ENCODE data around the gene GPC5. TPM values are rescaled to one million over a fixed set of nuclear protein-coding genes. Genes with fewer than 3 reads are reported as not detected.

GPC5 gene
- total RNA-seq, 1 experiment from 2014 or later, result 0.15 TPM

GRCh38 chr13:91648012-91648411 lies 249.6 kb downstream of the GPC5 start:
- H3K4me1 Mint-ChIP-seq, result peaks cover 22% of the 10 kb centered on the region in 2 experiments
- H4K91ac ChIP-seq (ENCODE audit: insufficient read length, low read depth, low read length), result no peak overlapping the region

More at GRCh38 chr13:91648012-91648411, 249.6 kb downstream of the GPC5 start:
- Histone ChIP-seq H2BK12ac (ENCODE audit: insufficient read length, low read depth, low read length) (no peak overlapping the region), H3K9ac (ENCODE audit: extremely low read depth, insufficient read length, low read length) (no peak overlapping the region), H3K9me3 (ENCODE audit: control insufficient read depth, low read depth, low read length) (no peaks in the 10 kb centered on the region), H3T11ph (ENCODE audit: low read length) (no peak overlapping the region), H3K56ac (ENCODE audit: insufficient read length, low read depth, low read length) (no peak overlapping the region), H3K4me1 (ENCODE audit: insufficient read depth, low read length) (peaks cover 2% of the 10 kb centered on the region; the same call in 1 of the 2 replicates), H2AFZ (ENCODE audit: low read length) (no peak overlapping the region), H4K5ac (ENCODE audit: insufficient read length, low read depth, low read length) (no peak overlapping the region), H4K8ac (replicated peaks; ENCODE audit: insufficient read length, low read depth, low read length) (no peak overlapping the region), H2BK15ac (ENCODE audit: low read depth, low read length) (no peak overlapping the region), H3K27ac (ENCODE audit: insufficient read length, low read depth, low read length) (no peak overlapping the region), H2BK20ac (ENCODE audit: low read depth, low read length, poor library complexity, severe bottlenecking) (no peak overlapping the region), H3K79me2 (ENCODE audit: insufficient read depth, low read length) (no peaks in the 10 kb centered on the region), H3K23ac (ENCODE audit: insufficient read length, low read depth, low read length) (no peak overlapping the region), H2BK5ac (ENCODE audit: insufficient read length, low read length) (no peak overlapping the region), H3K18ac (ENCODE audit: insufficient read length, low read depth, low read length) (no peak overlapping the region), H3K4ac (ENCODE audit: low read depth, low read length) (no peak overlapping the region), H2AK5ac (ENCODE audit: insufficient read length, low read length) (no peak overlapping the region), H4K20me1 (ENCODE audit: control insufficient read depth, insufficient read depth, insufficient read length) (no peaks in the 10 kb centered on the region), H3K79me1 (ENCODE audit: insufficient read depth, low read depth, low read length, poor library complexity, severe bottlenecking) (no peaks in the 10 kb centered on the region), H3K14ac (ENCODE audit: insufficient read depth, low read length) (no peak overlapping the region), H3K23me2 (ENCODE audit: insufficient read length, low read depth, low read length, poor library complexity, severe bottlenecking) (no peaks in the 10 kb centered on the region), H2BK120ac (ENCODE audit: low read depth, low read length, poor library complexity, severe bottlenecking) (no peak overlapping the region), H3K27me3 (ENCODE audit: insufficient read depth, low read length) (no peaks in the 10 kb centered on the region), H3K4me2 (ENCODE audit: insufficient read depth, insufficient read length, low read length) (no peak overlapping the region)
- Mint-ChIP-seq H3K4me3 (no peak overlapping the region), H3K27me3 (ENCODE audit: low read depth) (no peaks in the 10 kb centered on the region), H3K36me3 (ENCODE audit: insufficient read depth in 1 of 3, low read depth in 3 of 3) (no peaks in the 10 kb centered on the region), H3K27ac (no peak overlapping the region), H3K9me3 (no peaks in the 10 kb centered on the region)
- no peak for DNase-seq
- no peak for TF ChIP-seq CTCF (conservative IDR thresholded peaks at IDR 0.05)

All from H9 (cell line).